Subcutaneous abdominal adipose tissue (tissue), 5 donors: ENCODE results near the gene LYSMD1.

Experiments
- H3K27ac ChIP-seq: one replicate; pipeline ENCODE4 v1.7.0; 2013; ENCODE audit warnings: low read depth, mild to moderate bottlenecking, inconsistent platforms, low read length, moderate library complexity
- H3K27me3 ChIP-seq, 5 donors: one replicate each; pipeline ENCODE4 v1.7.0; 2013; ENCODE audit warnings: low read length in 5 of 5, inconsistent platforms in 1 of 5; ENCODE audit not compliant: control insufficient read depth in 5 of 5, insufficient read depth in 4 of 5
- H3K36me3 ChIP-seq, 5 donors: one replicate each; pipeline ENCODE4 v1.7.0; 2013; ENCODE audit warnings: low read length in 5 of 5; ENCODE audit not compliant: control insufficient read depth in 5 of 5, insufficient read depth in 5 of 5
- H3K4me1 ChIP-seq, 5 donors: one replicate each; pipeline ENCODE4 v1.7.0; 2013; ENCODE audit warnings: low read length in 5 of 5, mild to moderate bottlenecking in 3 of 5, moderate library complexity in 1 of 5; ENCODE audit not compliant: control insufficient read depth in 5 of 5, insufficient read depth in 5 of 5
- H3K4me3 ChIP-seq, 5 donors: one replicate each; pipeline ENCODE4 v1.7.0; 2013; ENCODE audit warnings: low read length in 5 of 5, low read depth in 1 of 5
- H3K9ac ChIP-seq, 5 donors: one replicate each; pipeline ENCODE4 v1.7.0; 2013; ENCODE audit warnings: low read length in 5 of 5, mild to moderate bottlenecking in 4 of 5, moderate library complexity in 3 of 5
- H3K9me3 ChIP-seq, 5 donors: one replicate each; pipeline ENCODE4 v1.7.0; 2013; ENCODE audit warnings: low read length in 5 of 5; ENCODE audit not compliant: control insufficient read depth in 5 of 5
- donor health status: healthy.
- donor health status: healthy.
- donor health status: healthy.
- donor health status: healthy.
- donor health status: healthy.

Gene LYSMD1

GRCh38 chr1:151176514-151177045 lies 10.9 kb upstream of the LYSMD1 start:
- Histone ChIP-seq H3K27me3 (no peaks in the 10 kb centered on the region), H3K9ac (no peak overlapping the region), H3K4me1 (peaks cover 0 to 14% (median 12%) of the 10 kb centered on the region in 5 donors), H3K9me3 (no peaks in the 10 kb centered on the region), H3K27ac (no peak overlapping the region), H3K4me3 (no peak overlapping the region), H3K36me3 (peaks cover 9 to 83% (median 72%) of the 10 kb centered on the region in 5 donors)

DNA sequence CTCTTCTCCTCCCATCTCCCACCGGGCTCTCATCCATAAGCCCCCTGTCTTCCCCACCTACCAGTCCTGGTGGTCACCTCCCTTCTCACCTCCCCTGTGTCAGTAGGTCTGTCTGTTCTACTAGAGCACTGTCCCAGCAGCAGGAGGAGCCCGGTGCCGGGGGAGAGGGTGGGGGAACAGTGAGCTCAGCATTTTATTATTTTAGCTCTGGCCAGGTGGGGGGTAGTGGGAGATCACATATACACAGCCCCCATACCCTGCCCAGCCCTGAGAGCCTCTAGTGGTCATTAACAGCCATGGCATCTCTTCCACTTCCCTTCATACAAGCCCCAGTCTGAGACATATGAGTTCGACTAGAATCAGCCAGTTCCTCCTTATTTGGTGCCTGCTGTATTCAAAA lies 10.2 kb upstream of the LYSMD1 start, which contains the start of gene TMOD4:
Gene TMOD4 (minus strand): TSS at position 119 of the 400 bp plus-strand sequence. CDS start 1,106 bp downstream, outside the sequence.
- peaks cover 0 to 14% (median 12%) of the 10 kb centered on the region in 5 donors for H3K4me1 ChIP-seq
- no peaks in the 10 kb centered on the region for H3K9me3 ChIP-seq
- peak within 1 kb of the TSS in 4 of 5 donors; percentile 1 to 44 (median 30) for H3K9ac ChIP-seq
- H3K36me3 ChIP-seq, result peaks cover 7 to 83% (median 70%) of the 10 kb centered on the region in 5 donors
- H3K27me3 ChIP-seq, result no peaks in the 10 kb centered on the region
- H3K27ac ChIP-seq, result peak within 1 kb of the TSS; percentile 54
- no peak within 1 kb of the TSS for H3K4me3 ChIP-seq

DNA sequence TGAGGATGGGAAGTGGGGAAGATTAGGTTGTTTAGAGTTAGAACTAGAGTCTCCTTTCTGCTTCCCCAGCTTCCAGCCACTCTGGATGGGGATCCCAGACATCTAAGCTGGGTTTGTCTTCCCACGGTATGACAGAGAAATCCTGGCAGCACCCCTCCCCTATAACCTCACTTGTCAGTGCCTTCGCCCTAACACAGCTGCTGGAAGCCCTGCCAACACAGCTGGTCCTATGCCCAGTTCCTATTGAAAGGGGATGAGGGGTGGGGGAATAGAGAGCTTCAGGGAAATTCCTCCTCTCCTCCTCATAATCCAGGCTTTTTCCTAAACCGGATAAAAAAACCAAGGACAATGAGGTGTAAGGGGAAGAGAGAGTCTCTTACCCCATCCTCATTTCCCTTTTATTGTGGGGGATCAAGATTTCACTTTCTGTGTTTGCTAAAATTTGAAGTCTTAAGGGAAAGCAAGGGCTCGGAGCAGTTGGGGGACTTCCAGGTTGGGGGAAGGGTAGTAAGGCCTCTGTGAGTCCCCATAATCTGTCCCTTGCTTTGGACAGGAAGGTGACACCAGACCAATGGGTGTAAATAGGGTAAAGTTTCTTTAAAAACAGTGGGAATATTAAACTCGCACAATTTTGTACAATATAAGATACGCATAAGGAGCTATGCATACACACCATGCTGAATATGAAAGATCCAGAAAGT lies 9.5 kb upstream of the LYSMD1 start:
- Histone ChIP-seq H3K27me3 (no peaks in the 10 kb centered on the region), H3K9ac (peak overlapping the region in 4 of 5 donors; percentile 1 to 44 (median 30)), H3K36me3 (peaks cover 7 to 83% (median 70%) of the 10 kb centered on the region in 5 donors), H3K27ac (peak overlapping the region; percentile 54), H3K9me3 (no peaks in the 10 kb centered on the region), H3K4me1 (peaks cover 0 to 14% (median 12%) of the 10 kb centered on the region in 5 donors), H3K4me3 (no peak overlapping the region)

GRCh38 chr1:151171190-151171589 lies 5.5 kb upstream of the LYSMD1 start:
- H3K4me1 ChIP-seq, result peaks cover 5 to 26% (median 23%) of the 10 kb centered on the region in 5 donors
- no peaks in the 10 kb centered on the region for H3K9me3 ChIP-seq
- H3K9ac ChIP-seq, result no peak overlapping the region
- no peak overlapping the region for H3K27ac ChIP-seq
- no peaks in the 10 kb centered on the region for H3K27me3 ChIP-seq
- peaks cover under 1 to 68% (median 55%) of the 10 kb centered on the region in 5 donors for H3K36me3 ChIP-seq
- H3K4me3 ChIP-seq, result no peak overlapping the region

GRCh38 chr1:151167116-151167515 lies 1.4 kb upstream of the LYSMD1 start:
- Histone ChIP-seq H3K27ac (no peak overlapping the region), H3K9me3 (no peaks in the 10 kb centered on the region), H3K4me1 (peaks cover 5 to 31% (median 29%) of the 10 kb centered on the region in 5 donors), H3K36me3 (peaks cover 0 to 42% (median 31%) of the 10 kb centered on the region in 5 donors), H3K27me3 (no peaks in the 10 kb centered on the region), H3K9ac (peak overlapping the region in 4 of 5 donors; percentile 86 to 96 (median 92)), H3K4me3 (peak overlapping the region in 4 of 5 donors; percentile 88 to 99 (median 94))

DNA sequence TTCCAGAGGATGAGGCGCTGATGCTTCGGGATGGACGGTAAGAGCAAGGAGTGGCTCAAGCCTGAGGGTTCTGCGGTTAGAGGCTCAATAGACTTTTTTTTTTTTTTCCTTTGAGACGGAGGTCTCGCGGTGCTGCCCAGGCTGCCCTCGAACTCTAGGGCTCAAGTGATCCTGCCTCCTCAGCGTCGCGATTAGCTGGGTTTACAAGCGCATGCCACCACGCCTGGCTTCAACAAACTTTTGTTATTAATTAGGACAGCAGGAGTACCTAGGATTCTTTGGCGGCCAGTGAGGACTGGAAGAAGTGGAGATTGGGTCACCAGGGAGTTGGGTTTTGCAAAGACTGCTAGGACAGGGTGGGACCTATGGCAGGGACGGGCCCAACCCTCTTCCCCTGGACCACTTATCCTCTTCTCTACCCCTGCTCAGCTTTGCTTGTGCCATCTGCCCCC lies 829 bp upstream of the LYSMD1 start:
- Histone ChIP-seq H3K27ac (peak overlapping the region; percentile 86), H3K4me3 (peak overlapping the region; percentile 88 to 99 (median 94)), H3K36me3 (peaks cover 0 to 41% (median 34%) of the 10 kb centered on the region in 5 donors)

DNA sequence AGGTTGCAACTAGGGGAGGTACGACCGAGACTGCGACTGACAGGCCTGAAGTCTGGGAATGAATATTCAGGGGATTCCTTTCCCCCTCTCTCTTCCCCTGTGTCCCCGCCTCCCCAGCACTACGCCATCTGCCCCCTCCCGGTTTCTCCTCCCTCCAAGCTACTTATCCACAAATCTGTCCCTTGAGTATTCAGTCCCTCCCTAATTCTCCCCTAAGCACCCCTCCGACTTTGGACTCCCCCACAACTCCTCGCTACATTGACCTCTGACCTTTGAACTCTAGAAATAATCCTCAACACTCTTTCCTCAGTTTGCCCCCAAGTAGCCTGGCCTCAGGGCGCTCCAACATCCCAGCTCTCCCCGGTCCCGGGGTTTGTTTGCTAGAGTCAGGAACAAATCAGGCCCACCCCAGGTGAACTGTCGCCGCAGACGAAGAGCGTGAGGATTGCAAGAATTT lies 393 bp downstream of the LYSMD1 start:
- Histone ChIP-seq H3K4me1 (peaks cover 7 to 36% (median 33%) of the 10 kb centered on the region in 5 donors), H3K9me3 (no peaks in the 10 kb centered on the region), H3K36me3 (peaks cover 0 to 39% (median 32%) of the 10 kb centered on the region in 5 donors), H3K27me3 (no peaks in the 10 kb centered on the region), H3K4me3 (peak overlapping the region; percentile 88 to 99 (median 94)), H3K27ac (peak overlapping the region; percentile 86), H3K9ac (peak overlapping the region; percentile 82 to 96 (median 91))

More for the DNA sequence above, 829 bp upstream of the LYSMD1 start:
- Histone ChIP-seq H3K9ac (peak overlapping the region; percentile 49 to 96 (median 91)), H3K9me3 (no peaks in the 10 kb centered on the region), H3K27me3 (no peaks in the 10 kb centered on the region), H3K4me1 (peaks cover 5 to 31% (median 29%) of the 10 kb centered on the region in 5 donors)

- H3K27me3 ChIP-seq, result no peaks in the 10 kb centered on the region
- H3K36me3 ChIP-seq, result peaks cover 0 to 37% (median 28%) of the 10 kb centered on the region in 5 donors
- no peaks in the 10 kb centered on the region for H3K9me3 ChIP-seq
- peaks cover 7 to 40% (median 35%) of the 10 kb centered on the region in 5 donors for H3K4me1 ChIP-seq
- peak overlapping the region; percentile 88 to 99 (median 94) for H3K4me3 ChIP-seq
- H3K9ac ChIP-seq, result peak overlapping the region; percentile 82 to 96 (median 91)
- peak overlapping the region; percentile 86 for H3K27ac ChIP-seq
Measured at GRCh38 chr1:151164732-151165280, 896 bp downstream of the LYSMD1 start.

DNA sequence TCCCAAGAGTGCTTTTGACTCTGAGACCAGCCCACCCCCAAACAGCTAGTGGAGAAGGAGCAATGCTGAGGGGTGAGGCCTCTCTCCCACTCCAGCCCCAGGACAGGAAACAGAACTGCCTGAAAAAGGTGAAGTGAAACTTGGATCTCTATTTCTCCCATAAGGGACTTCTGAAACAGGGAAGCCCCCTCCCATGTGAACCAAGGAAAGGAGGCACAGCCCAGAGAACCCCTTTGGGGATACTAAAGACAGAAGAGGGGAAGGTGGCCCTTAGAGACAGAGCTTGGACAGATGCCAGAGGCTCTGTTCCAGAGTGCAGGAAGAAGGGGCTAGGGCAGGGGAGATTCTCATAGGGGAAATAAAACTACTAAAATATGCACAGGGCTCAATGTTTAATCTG lies 6.3 kb downstream of the LYSMD1 start:
- peaks cover 2 to 29% (median 17%) of the 10 kb centered on the region in 5 donors for H3K4me1 ChIP-seq
- peaks cover 0 to 47% (median 38%) of the 10 kb centered on the region in 5 donors for H3K36me3 ChIP-seq
- H3K4me3 ChIP-seq, result no peak overlapping the region
- H3K9me3 ChIP-seq, result no peaks in the 10 kb centered on the region
- no peak overlapping the region for H3K27ac ChIP-seq
- peak overlapping the region in 3 of 5 donors; percentile 23 to 35 (median 25) for H3K9ac ChIP-seq
- H3K27me3 ChIP-seq, result no peaks in the 10 kb centered on the region
